MG63 (cell line): ENCODE results near the gene NR2C2. TPM values are rescaled to one million over a fixed set of nuclear protein-coding genes. Genes with fewer than 3 reads are reported as not detected.
A peak's percentile ranks its signal among the peaks of the same experiment; 100 is the strongest.

Source experiments
- DNase-seq: peaks from one replicate; pipeline ENCODE4 v3.0.0-alpha.2; 2020
- H3K27me3 ChIP-seq: fragments of 250-450 bp; sonication (Bioruptor Pico); 2 replicates; pipeline ENCODE4 v1.5.1; 2020; ENCODE audit warnings: mild to moderate bottlenecking, moderate library complexity
- H3K36me3 ChIP-seq: fragments of 250-450 bp; sonication (Bioruptor Pico); 2 replicates; pipeline ENCODE4 v1.5.1; 2020; ENCODE audit warnings: mild to moderate bottlenecking, moderate library complexity
- H3K4me3 ChIP-seq: fragments of 250-450 bp; sonication (Bioruptor Pico); 2 replicates; pipeline ENCODE4 v1.5.1; 2020; ENCODE audit warnings: mild to moderate bottlenecking, moderate library complexity
- H3K9me3 ChIP-seq: fragments of 250-450 bp; sonication (Bioruptor Pico); 2 replicates; pipeline ENCODE4 v1.5.1; 2020; ENCODE audit warnings: mild to moderate bottlenecking, moderate library complexity
- total RNA-seq: library from RNA; depleted of rRNA; stranded (reverse); fragments of >200 nt; shearing (Covaris generic); gene quantifications from 2 replicates; pipeline ENCODE4 v1.2.3, GENCODE V29; 2014; ENCODE audit warnings: low replicate concordance

Gene NR2C2
- total RNA-seq, 1 experiment from 2014 or later: 7.1 TPM

- no peak for DNase-seq
- Histone ChIP-seq H3K27me3 (no peaks in the 10 kb centered on the region), H3K9me3 (no peaks in the 10 kb centered on the region), H3K36me3 (peaks cover 7% of the 10 kb centered on the region), H3K4me3 (no peak overlapping the region; the same call in 1 of the 2 replicates)
These were observed 115.9 kb downstream of the NR2C2 start for GRCh38 chr3:15063238-15063637.

GRCh38 chr3:15063656-15064286, 116.4 kb downstream of the NR2C2 start:
- peak overlapping the region; percentile 79 for H3K4me3 ChIP-seq
- H3K9me3 ChIP-seq: no peaks in the 10 kb centered on the region
- peaks cover 3% of the 10 kb centered on the region for H3K36me3 ChIP-seq
- DNase-seq: no peak
- H3K27me3 ChIP-seq: no peaks in the 10 kb centered on the region

- DNase-seq: peak; percentile 8
- Histone ChIP-seq H3K27me3 (no peaks in the 10 kb centered on the region), H3K36me3 (peaks cover 3% of the 10 kb centered on the region)
These were observed 117.0 kb downstream of the NR2C2 start for GRCh38 chr3:15064299-15064834.

DNA sequence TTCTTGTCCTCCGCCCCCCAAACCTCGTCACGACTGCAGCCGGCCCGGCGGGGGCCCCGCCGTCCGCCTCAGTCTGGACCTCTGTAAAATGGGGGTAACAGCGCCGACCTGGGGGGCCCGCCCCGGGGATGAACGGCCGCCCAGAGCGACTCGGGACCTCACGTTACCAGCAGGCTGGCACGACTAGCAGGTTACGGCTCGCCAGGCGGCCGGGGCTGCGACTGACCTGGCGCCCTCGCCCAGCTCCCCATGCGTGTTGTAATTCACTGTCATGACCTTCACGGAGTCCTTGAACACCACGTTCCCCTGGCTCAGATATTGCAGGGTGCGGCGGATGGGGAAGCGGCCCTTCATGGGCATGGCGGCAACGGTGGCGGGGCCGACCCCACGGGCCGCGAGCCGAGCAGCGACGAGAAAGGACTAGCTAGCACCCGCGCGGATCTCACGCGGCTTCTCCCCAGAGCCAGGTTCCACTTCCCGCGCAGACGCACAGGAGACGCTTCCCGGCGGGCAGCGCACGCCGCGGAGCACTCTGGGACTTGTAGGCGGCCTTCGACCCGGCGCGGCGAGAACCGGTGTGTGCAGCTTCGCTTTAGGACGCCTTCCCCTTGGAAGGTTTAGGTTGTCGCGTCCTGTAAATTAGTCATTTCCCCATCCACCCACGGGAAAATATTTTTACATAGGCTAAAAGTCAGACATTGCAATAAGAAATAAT, 117.6 kb downstream of the NR2C2 start, which contains the start of gene MRPS25:
Gene MRPS25, minus strand, starts transcription at position 481 of the 715 bp plus-strand sequence. Its CDS starts 121 bp downstream, at position 360.
- H3K27me3 ChIP-seq: no peaks in the 10 kb centered on the region
- peaks cover 3% of the 10 kb centered on the region for H3K36me3 ChIP-seq
- DNase-seq: peak; percentile 89
- H3K9me3 ChIP-seq: no peaks in the 10 kb centered on the region
- peak within 1 kb of the TSS; percentile 79 for H3K4me3 ChIP-seq

More at GRCh38 chr3:15064299-15064834, 117.0 kb downstream of the NR2C2 start:
- peak overlapping the region; percentile 79 for H3K4me3 ChIP-seq
- H3K9me3 ChIP-seq: no peaks in the 10 kb centered on the region

- Histone ChIP-seq H3K36me3 (peaks cover 3% of the 10 kb centered on the region), H3K4me3 (peak overlapping the region; percentile 79), H3K9me3 (no peaks in the 10 kb centered on the region), H3K27me3 (no peaks in the 10 kb centered on the region)
- DNase-seq: no peak
These were observed 118.2 kb downstream of the NR2C2 start for GRCh38 chr3:15065550-15066007.

DNA sequence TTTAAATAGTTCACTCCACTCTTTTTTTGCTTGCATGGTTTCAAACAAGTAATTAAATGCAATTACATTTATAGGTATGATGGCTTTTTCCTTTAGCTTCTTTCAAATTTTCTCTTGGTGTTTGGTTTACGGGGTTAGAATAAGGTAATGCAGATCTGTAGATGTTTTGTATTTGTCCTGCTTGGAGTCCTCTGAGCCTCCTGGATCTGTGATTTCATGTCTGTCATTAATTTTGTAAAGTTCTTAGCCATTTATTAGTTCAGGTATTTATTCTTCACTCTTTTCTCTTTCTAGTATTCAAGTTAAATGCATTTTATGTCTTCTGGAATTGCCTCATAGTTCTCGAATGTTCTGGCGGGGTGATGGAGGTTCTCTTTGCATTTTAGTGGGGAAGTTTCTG, 119.1 kb downstream of the NR2C2 start:
- no peak for DNase-seq
- H3K4me3 ChIP-seq: no peak overlapping the region
- peaks cover 3% of the 10 kb centered on the region for H3K36me3 ChIP-seq
- no peaks in the 10 kb centered on the region for H3K9me3 ChIP-seq
- H3K27me3 ChIP-seq: no peaks in the 10 kb centered on the region

DNA sequence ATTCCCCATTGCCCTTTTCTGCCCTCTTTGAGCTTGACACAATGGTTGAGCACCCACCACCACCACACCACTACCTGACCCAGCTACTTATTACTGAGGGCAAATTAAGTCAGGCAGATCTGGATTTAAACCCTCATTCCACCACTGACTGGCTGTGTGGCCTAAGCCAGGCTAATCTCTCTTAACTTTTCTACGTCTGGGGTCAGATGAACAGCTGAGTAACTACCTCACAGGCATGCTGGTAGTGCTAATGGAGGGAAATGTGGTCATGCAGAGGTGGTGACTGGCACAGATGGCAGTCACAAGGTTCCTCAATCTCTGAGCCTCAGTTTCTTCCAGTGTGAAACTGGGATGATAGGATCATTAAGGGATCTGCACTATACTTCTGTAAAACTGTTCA, 122.1 kb downstream of the NR2C2 start:
- Histone ChIP-seq H3K9me3 (no peaks in the 10 kb centered on the region), H3K4me3 (no peak overlapping the region), H3K36me3 (no peaks in the 10 kb centered on the region; the same call in none of the 2 replicates), H3K27me3 (no peaks in the 10 kb centered on the region)
- DNase-seq: no peak

DNA sequence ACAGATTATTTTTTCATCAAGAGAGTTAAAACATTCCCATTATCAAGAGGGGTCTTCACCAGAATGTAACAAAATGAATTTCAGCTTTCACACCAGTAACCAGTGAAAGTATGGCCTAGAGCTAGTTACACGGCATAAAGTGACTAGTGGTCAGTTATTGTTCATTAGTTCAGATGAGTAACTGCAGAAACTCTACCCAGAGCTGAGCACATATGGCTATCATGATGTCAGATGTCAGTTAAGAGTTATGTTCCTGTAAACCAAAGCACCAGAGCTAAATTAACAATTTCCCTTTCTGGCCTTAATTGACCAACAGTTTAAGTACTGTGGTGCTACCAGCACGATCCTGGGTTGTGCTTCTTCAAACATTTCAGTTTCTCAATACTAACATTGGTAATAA, 124.3 kb downstream of the NR2C2 start:
- Histone ChIP-seq H3K36me3 (peaks cover 4% of the 10 kb centered on the region), H3K4me3 (no peak overlapping the region), H3K9me3 (no peaks in the 10 kb centered on the region), H3K27me3 (no peaks in the 10 kb centered on the region)
- DNase-seq: no peak

- Histone ChIP-seq H3K4me3 (no peak overlapping the region), H3K36me3 (peaks cover 15% of the 10 kb centered on the region), H3K9me3 (no peaks in the 10 kb centered on the region), H3K27me3 (no peaks in the 10 kb centered on the region)
- DNase-seq: no peak
These were observed 127.1 kb downstream of the NR2C2 start for GRCh38 chr3:15074500-15074899.

DNA sequence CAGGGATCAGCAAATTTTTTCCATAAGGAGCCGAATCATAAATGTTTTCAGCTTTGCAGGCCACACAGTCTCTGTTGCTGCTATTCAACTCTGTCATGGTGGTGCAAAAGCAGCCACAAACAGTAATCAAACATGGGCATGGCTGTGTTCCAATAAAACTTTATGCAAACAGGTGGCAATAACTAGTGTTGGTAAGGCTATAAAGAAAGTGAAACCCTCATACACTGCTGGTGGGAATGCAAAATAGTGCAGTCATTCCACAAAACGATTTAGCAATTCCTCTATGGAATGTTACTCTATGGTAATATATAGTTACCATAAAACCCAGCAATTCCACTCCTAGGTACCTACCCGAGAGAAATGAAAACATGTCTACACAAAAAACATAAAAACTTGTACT, 131.7 kb downstream of the NR2C2 start:
- no peak for DNase-seq
- Histone ChIP-seq H3K27me3 (no peaks in the 10 kb centered on the region), H3K9me3 (no peaks in the 10 kb centered on the region), H3K4me3 (no peak overlapping the region), H3K36me3 (peaks cover 22% of the 10 kb centered on the region)

DNA sequence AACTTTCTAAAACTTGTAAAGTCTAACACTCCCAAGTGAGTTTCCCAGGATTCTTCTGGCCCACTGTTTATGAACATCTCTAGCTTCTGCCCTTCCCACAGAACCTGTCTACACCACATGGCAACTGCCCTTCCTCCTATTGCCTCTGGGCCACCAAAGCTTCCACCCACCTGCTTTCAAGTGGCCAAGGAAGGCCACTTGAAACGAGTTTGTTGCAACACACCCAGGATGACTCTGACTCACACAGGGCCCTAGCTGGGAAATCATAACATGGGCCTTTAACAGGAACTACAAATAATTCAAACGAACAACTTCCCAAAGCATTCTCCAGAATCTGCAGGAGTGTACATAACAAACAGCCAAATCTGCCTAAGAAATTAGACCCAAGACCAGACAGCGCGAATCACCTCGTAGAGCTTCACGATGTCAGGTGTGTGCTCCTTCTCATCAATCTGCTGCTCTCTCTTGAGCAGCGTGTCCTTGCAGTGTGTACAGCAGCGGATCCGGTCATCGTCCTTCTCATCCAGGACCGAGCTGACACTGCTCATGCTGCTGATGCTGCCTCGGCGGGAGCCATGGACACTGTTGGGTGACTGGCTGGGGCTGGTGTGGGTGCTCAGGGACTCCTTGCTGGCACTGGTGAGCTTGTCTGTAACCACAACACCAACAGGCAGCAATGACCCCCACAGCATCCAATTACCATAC, 134.7 kb downstream of the NR2C2 start:
- H3K27me3 ChIP-seq: no peaks in the 10 kb centered on the region
- DNase-seq: no peak
- peaks cover 15% of the 10 kb centered on the region for H3K36me3 ChIP-seq
- no peak overlapping the region for H3K4me3 ChIP-seq
- H3K9me3 ChIP-seq: no peaks in the 10 kb centered on the region

DNA sequence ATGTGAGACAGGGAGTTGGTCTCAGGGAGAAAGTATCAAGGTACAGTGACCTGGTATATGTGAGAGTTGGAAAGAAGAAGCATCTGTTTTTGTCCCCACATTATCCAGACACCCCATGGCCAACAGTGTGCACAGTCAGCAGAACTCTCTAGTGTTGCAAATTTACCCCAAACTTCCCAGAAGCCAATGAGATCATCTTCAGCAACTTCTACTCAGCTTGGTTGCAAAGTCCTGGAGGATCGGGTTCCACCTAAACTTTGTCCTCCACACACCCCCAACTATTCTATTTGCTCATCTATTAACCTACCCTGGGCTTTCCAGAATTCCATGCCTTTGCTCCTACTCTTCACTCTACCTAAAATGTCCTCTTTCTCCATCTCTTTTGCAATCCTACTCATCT, 135.9 kb downstream of the NR2C2 start:
- no peak for DNase-seq
- no peaks in the 10 kb centered on the region for H3K9me3 ChIP-seq
- no peaks in the 10 kb centered on the region for H3K27me3 ChIP-seq
- H3K36me3 ChIP-seq: peaks cover 11% of the 10 kb centered on the region
- H3K4me3 ChIP-seq: no peak overlapping the region

DNA sequence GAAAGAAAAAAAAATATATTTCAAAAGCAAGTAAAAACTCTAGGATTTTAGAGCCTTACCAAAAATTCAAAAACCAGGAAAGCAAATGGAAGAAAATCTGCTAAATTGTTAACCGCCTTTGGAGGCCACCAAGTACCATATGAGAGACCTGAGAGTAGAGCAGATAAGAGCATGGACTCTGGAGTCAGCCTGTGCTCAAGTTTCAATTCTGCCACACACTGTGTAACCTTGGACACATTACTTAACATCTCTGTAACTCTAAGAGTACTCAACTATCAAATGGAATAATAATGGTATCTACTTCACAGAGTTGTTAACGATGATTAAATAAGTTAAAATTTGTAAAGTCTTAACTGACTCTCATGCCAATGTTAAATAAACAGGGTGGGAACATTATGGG, 138.9 kb downstream of the NR2C2 start:
- H3K4me3 ChIP-seq: no peak overlapping the region
- no peaks in the 10 kb centered on the region for H3K27me3 ChIP-seq
- H3K9me3 ChIP-seq: no peaks in the 10 kb centered on the region
- peaks cover 12% of the 10 kb centered on the region for H3K36me3 ChIP-seq
- DNase-seq: no peak

GRCh38 chr3:15086699-15087098, 139.3 kb downstream of the NR2C2 start:
- no peaks in the 10 kb centered on the region for H3K9me3 ChIP-seq
- H3K27me3 ChIP-seq: no peaks in the 10 kb centered on the region
- no peak for DNase-seq
- H3K36me3 ChIP-seq: peaks cover 12% of the 10 kb centered on the region
- H3K4me3 ChIP-seq: no peak overlapping the region

GRCh38 chr3:15089201-15089600, 141.8 kb downstream of the NR2C2 start:
- H3K9me3 ChIP-seq: no peaks in the 10 kb centered on the region
- H3K27me3 ChIP-seq: no peaks in the 10 kb centered on the region
- no peak overlapping the region for H3K4me3 ChIP-seq
- no peak for DNase-seq
- peaks cover 10% of the 10 kb centered on the region for H3K36me3 ChIP-seq

DNA sequence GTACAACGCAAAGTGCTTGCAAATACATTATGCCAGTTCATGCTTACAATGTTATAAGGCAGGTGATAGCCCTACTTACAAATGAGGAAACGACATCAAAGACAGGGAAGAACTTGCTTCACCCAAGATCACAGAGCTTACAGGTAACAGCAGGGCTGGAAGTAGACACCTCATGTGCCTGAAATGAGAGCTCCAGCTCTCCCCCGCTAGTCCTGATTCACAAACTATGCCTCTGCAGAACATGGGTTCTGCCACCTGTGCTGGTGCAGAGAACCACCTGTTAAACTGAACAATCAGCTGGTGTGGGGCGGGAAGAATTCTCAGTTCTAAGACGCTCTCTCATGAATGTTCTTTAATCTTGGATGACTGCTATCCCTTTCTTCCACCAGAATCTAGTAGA, 144.2 kb downstream of the NR2C2 start:
- H3K9me3 ChIP-seq: no peaks in the 10 kb centered on the region
- DNase-seq: no peak
- H3K27me3 ChIP-seq: no peaks in the 10 kb centered on the region
- peaks cover 20% of the 10 kb centered on the region for H3K36me3 ChIP-seq
- no peak overlapping the region for H3K4me3 ChIP-seq

- Histone ChIP-seq H3K4me3 (no peak overlapping the region), H3K27me3 (no peaks in the 10 kb centered on the region), H3K9me3 (no peaks in the 10 kb centered on the region), H3K36me3 (peaks cover 20% of the 10 kb centered on the region)
- DNase-seq: no peak
These were observed 145.3 kb downstream of the NR2C2 start for GRCh38 chr3:15092686-15093085.
